A549 (cell line): Measurements from ENCODE around the gene TMPRSS7.

ENCODE experiments used
- CHD2 ChIP-seq: fragments of 150-350 bp; IDR thresholded peaks from 2 replicates; pipeline ENCODE4 v1.6.1; 2014; ENCODE audit warnings: low read length; ENCODE audit not compliant: partially characterized antibody
- NR3C1 ChIP-seq: fragments of >200 bp; sonication (Bioruptor Twin); formaldehyde crosslinking; IDR thresholded peaks from 3 replicates; pipeline ENCODE4 v1.6.1; 2017
- POLR2A ChIP-seq: IDR thresholded peaks from 2 replicates; pipeline ENCODE4 v1.6.1; 2012; ENCODE audit warnings: mild to moderate bottlenecking, low read length
- RFX5 ChIP-seq: fragments of 450-650 bp; IDR thresholded peaks from 2 replicates; pipeline ENCODE4 v1.7.1; 2014; ENCODE audit warnings: antibody characterized with exemption, mild to moderate bottlenecking, moderate library complexity
- TF ChIP-seq, protein P1 (sequence below): fragments of >200 bp; sonication (Bioruptor Twin); formaldehyde crosslinking; IDR thresholded peaks from 3 replicates; pipeline ENCODE4 v1.5.1; 2016

DNA sequence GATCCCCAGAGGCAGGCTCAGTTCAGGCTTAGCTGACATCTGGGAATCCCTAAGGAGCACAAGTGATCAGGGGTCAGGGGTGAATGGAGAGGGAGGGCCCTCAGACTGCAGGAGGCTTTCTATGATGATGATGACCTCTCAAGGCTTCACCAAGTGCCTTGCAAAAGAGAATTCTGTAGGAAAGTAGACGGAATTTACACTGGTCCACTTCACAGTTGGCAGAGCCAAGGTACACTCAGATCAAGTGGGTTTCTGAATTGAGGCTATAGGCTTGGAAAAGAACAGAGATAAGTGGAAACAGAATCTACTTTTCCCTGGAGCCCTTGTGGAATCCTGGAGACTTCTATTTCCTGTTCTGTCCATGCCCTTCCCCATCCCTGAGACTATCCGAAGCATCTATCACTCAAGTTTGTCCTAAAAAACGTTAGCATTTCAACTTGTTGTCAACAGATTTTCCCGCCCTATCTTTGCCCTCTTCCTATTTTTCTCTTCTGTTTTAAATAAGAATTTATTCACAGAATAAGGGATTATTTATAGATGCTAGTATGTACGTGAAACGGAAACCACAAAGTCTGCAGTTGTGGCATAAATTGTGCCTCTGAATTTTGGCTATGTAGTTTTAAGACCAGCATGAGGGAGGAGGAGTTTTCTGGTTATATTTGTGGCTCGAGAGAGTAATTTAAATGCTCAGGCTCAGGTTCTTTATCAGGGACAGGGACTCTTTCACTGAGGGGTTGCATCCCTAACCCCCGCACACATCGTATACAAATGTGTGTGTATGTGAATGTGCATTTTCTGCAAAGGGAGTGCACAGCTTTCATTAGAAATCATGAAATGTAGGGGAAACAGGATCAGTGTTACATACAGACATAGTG lies 85.7 kb downstream of the TMPRSS7 start:
- TF ChIP-seq, protein P1, sequence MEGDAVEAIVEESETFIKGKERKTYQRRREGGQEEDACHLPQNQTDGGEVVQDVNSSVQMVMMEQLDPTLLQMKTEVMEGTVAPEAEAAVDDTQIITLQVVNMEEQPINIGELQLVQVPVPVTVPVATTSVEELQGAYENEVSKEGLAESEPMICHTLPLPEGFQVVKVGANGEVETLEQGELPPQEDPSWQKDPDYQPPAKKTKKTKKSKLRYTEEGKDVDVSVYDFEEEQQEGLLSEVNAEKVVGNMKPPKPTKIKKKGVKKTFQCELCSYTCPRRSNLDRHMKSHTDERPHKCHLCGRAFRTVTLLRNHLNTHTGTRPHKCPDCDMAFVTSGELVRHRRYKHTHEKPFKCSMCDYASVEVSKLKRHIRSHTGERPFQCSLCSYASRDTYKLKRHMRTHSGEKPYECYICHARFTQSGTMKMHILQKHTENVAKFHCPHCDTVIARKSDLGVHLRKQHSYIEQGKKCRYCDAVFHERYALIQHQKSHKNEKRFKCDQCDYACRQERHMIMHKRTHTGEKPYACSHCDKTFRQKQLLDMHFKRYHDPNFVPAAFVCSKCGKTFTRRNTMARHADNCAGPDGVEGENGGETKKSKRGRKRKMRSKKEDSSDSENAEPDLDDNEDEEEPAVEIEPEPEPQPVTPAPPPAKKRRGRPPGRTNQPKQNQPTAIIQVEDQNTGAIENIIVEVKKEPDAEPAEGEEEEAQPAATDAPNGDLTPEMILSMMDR: no peak
- TF ChIP-seq CHD2 (no peak), NR3C1 (no peak), RFX5 (no peak), POLR2A (no peak)
